Endodermal cell (in vitro differentiated cells): ENCODE measurements around the gene TNNI3K. TPM values are rescaled to one million over a fixed set of nuclear protein-coding genes. Genes with fewer than 3 reads are reported as not detected.
A peak's percentile ranks its signal among the peaks of the same experiment; 100 is the strongest.
"Not testable (repeated sequence)": the region's sequence is repeated elsewhere in the genome, so short reads cannot be mapped to it uniquely, and the experiment has no call there.

Experiments
- DNase-seq: peaks from one replicate; pipeline ENCODE4 v3.0.0-alpha.2; 2017
- H3K27ac ChIP-seq: 2 replicates; pipeline ENCODE4 v1.5.1; 2013; ENCODE audit warnings: mild to moderate bottlenecking, low read depth, low read length, moderate library complexity
- H3K27me3 ChIP-seq: 2 replicates; pipeline ENCODE4 v1.6.1; 2013; ENCODE audit warnings: mild to moderate bottlenecking, low read length, moderate library complexity; ENCODE audit not compliant: insufficient read depth, control insufficient read depth, poor library complexity, severe bottlenecking
- H3K36me3 ChIP-seq: 2 replicates; pipeline ENCODE4 v1.7.0; 2013; ENCODE audit warnings: mild to moderate bottlenecking, low read length, moderate library complexity; ENCODE audit not compliant: control insufficient read depth, insufficient read depth
- H3K4me1 ChIP-seq: one replicate; pipeline ENCODE4 v1.7.0; 2013; ENCODE audit warnings: low read length; ENCODE audit not compliant: control insufficient read depth, insufficient read depth
- H3K4me3 ChIP-seq: 2 replicates; pipeline ENCODE4 v1.5.1; 2013; ENCODE audit warnings: mild to moderate bottlenecking, low read length, moderate library complexity
- H3K9ac ChIP-seq: 2 replicates; pipeline ENCODE4 v1.6.1; 2013; ENCODE audit warnings: mild to moderate bottlenecking, low read length, moderate library complexity; ENCODE audit not compliant: poor library complexity, severe bottlenecking; ENCODE audit errors: extremely low read depth
- H3K9me3 ChIP-seq: 2 replicates; pipeline ENCODE4 v1.6.1; 2013; ENCODE audit warnings: mild to moderate bottlenecking, low read length, moderate library complexity; ENCODE audit not compliant: control insufficient read depth
- H3K27ac Mint-ChIP-seq: 2 replicates; pipeline ENCODE4 v1.8.0; 2020; ENCODE audit warnings: mixed read lengths
- H3K27me3 Mint-ChIP-seq: 2 replicates; pipeline ENCODE4 v1.8.0; 2021; ENCODE audit warnings: mild to moderate bottlenecking, mixed read lengths; ENCODE audit not compliant: insufficient read depth
- H3K36me3 Mint-ChIP-seq: 2 replicates; pipeline ENCODE4 v1.8.0; 2020; ENCODE audit warnings: low read depth, mixed read lengths
- H3K4me1 Mint-ChIP-seq: 2 replicates; pipeline ENCODE4 v1.8.0; 2020; ENCODE audit warnings: mixed read lengths
- H3K4me3 Mint-ChIP-seq: 2 replicates; pipeline ENCODE4 v1.8.0; 2020; ENCODE audit warnings: mild to moderate bottlenecking, moderate library complexity, mixed read lengths
- H3K9me3 Mint-ChIP-seq: 2 replicates; pipeline ENCODE4 v1.8.0; 2020; ENCODE audit warnings: mild to moderate bottlenecking, mixed read lengths
- WGBS, 2 experiments: methylation state at CpG; one replicate each; pipeline versions ENCODE4 v1.1.5 to v1.1.7; 2013; ENCODE audit warnings: missing lambda C conversion rate in 2 of 2, mixed read lengths in 1 of 2; ENCODE audit not compliant: insufficient coverage in 1 of 2, insufficient read length in 1 of 2; 5-methylcytosine and 5-hydroxymethylcytosine counted together
- total RNA-seq, 2 donors: library from RNA; stranded (reverse); fragmentation: NEBNext Ultra II Directional in 1 of 2; extraction: Animal tissue kit (Norgen Biotek cat#: 25700) in 1 of 2; gene quantifications; 2 replicates in 1 of 2; 3 replicates in 1 of 2; pipeline ENCODE4 v1.2.1, GENCODE V29; 2021
- TF ChIP-seq, protein P1 (sequence below): fragments of 200-600 bp; sonication (generic); conservative IDR thresholded peaks from 2 replicates; pipeline ENCODE4 v1.5.0; 2021; ENCODE audit warnings: antibody characterized with exemption, mild to moderate bottlenecking

The TNNI3K gene
- total RNA-seq, 2 donors from 2014 or later: 1.1 TPM; not detected in 1

DNA sequence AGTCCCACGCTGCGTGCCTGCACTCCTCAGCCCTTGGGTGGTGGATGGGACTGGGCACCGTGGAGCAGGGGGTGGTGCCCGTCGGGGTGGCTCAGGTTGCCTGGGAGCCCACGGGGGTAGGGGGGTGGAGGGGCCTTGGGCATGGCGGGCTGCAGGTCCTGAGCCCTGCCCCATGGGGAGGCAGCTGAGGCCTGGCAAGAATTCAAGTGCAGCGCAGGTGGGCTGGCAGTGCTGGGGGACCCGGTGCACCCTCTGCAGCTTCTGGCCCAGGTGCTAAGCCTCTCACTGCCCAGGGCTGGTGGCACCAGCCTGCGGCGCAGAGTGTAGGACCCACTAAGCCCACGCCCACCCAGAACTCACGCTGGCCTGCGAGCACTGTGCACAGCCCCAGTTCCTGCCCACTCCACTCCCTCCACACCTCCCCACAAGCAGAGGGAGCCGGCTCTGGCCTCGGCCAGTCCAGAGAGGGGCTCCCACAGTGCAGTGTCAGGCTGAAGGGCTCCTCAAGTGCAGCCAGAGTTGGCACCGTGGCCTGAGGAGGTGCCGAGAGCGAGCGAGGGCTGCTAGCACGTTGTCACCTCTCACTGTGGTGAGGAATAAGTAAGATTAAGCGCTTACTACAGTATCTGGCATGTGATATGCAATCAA lies 12.8 kb downstream of the TNNI3K start:
- peaks cover 9% of the 10 kb centered on the region for H3K4me1 ChIP-seq
- DNase-seq: no peak
- peaks cover 22% of the 10 kb centered on the region for H3K9me3 ChIP-seq
- no peak overlapping the region for H3K9ac ChIP-seq
- peak overlapping the region; percentile 8 for H3K4me3 ChIP-seq
- Mint-ChIP-seq H3K4me1 (peaks cover 31% of the 10 kb centered on the region), H3K36me3 (no peaks in the 10 kb centered on the region), H3K9me3 (peaks cover 28% of the 10 kb centered on the region), H3K27me3 (peaks cover 19% of the 10 kb centered on the region), H3K4me3 (no peak overlapping the region), H3K27ac (no peak overlapping the region)
- 95 to 97% methylated on average over 7 to 22 of the region's 22 CpGs for WGBS, 2 experiments
- H3K27ac ChIP-seq: no peak overlapping the region
- H3K36me3 ChIP-seq: no peaks in the 10 kb centered on the region
- TF ChIP-seq, protein P1, sequence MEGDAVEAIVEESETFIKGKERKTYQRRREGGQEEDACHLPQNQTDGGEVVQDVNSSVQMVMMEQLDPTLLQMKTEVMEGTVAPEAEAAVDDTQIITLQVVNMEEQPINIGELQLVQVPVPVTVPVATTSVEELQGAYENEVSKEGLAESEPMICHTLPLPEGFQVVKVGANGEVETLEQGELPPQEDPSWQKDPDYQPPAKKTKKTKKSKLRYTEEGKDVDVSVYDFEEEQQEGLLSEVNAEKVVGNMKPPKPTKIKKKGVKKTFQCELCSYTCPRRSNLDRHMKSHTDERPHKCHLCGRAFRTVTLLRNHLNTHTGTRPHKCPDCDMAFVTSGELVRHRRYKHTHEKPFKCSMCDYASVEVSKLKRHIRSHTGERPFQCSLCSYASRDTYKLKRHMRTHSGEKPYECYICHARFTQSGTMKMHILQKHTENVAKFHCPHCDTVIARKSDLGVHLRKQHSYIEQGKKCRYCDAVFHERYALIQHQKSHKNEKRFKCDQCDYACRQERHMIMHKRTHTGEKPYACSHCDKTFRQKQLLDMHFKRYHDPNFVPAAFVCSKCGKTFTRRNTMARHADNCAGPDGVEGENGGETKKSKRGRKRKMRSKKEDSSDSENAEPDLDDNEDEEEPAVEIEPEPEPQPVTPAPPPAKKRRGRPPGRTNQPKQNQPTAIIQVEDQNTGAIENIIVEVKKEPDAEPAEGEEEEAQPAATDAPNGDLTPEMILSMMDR: no peak
- H3K27me3 ChIP-seq: no peaks in the 10 kb centered on the region

DNA sequence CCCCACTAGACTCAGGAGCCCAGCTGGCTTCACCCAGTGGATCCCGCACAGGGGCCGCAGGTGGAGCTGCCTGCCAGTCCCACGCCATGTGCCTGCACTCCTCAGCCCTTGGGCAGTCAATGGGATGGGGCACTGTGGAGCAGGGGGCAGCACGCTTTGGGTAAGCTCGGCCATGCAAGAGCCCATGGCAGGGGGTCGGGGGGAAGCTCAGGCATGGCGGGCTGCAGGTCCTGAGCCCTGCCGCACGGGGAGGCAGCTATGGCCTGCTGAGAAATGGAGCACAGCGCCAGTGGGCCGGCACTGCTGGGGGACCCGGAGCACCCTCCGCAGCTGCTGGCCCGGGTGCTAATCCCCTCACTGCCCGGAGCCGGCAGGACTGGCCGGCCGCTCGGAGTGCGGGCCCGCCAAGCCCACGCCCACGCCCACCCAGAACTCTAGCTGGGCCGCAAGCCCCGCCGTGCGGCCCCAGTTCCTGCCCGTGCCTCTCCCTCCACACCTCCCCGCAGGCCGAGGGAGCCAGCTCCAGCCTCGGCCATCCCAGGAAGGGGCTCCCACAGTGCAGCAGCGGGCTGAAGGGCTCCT lies 18.1 kb downstream of the TNNI3K start:
- not testable (repeated sequence) for DNase-seq, H3K4me1 ChIP-seq, H3K36me3 ChIP-seq, H3K27me3 ChIP-seq, H3K27me3 Mint-ChIP-seq, H3K27ac ChIP-seq, H3K4me3 ChIP-seq, H3K4me1 Mint-ChIP-seq, H3K36me3 Mint-ChIP-seq, H3K27ac Mint-ChIP-seq, H3K4me3 Mint-ChIP-seq, H3K9ac ChIP-seq
- H3K9me3 ChIP-seq: peaks cover 16% of the 10 kb centered on the region
- 88 to 100% methylated on average over 9 to 32 of the region's 32 CpGs for WGBS, 2 experiments
- H3K9me3 Mint-ChIP-seq: peaks cover 22% of the 10 kb centered on the region

DNA sequence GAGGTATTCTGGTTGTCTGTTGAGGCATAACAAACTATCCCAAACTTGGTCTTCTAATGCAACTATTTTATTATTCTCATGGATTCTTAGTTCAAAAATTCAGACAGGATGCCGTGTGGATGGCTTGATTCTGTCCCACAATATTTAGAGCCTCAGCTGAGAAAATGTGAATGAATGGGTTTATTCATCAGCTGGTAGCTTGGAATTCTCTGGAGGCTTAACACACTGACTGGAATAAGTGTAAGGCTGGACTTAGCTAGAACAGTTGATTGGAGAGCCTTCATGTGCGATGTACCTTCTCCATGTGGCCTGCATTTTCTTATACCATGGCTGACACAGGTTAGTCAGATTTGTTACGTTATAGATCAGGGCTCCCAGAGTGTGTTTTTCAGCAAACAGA lies 30.8 kb downstream of the TNNI3K start:
- H3K4me1 Mint-ChIP-seq: peaks cover 1% of the 10 kb centered on the region
- H3K36me3 Mint-ChIP-seq: no peaks in the 10 kb centered on the region
- no peak for DNase-seq

More for the DNA sequence above, 30.8 kb downstream of the TNNI3K start:
- WGBS, 2 experiments: 96 to 100% methylated on average over 1 to 3 of the region's 3 CpGs
- H3K4me3 Mint-ChIP-seq: no peak overlapping the region
- TF ChIP-seq, protein P1: no peak
- H3K9ac ChIP-seq: no peak overlapping the region
- no peaks in the 10 kb centered on the region for H3K36me3 ChIP-seq
- H3K9me3 Mint-ChIP-seq: no peaks in the 10 kb centered on the region
- H3K27me3 Mint-ChIP-seq: no peaks in the 10 kb centered on the region
- H3K9me3 ChIP-seq: no peaks in the 10 kb centered on the region
- no peaks in the 10 kb centered on the region for H3K27me3 ChIP-seq
- H3K27ac ChIP-seq: no peak overlapping the region
- no peak overlapping the region for H3K27ac Mint-ChIP-seq
- no peak overlapping the region for H3K4me3 ChIP-seq
- H3K4me1 ChIP-seq: no peaks in the 10 kb centered on the region
